ENCODE data around the gene ENTHD1. TPM values are rescaled to one million over a fixed set of nuclear protein-coding genes. Genes with fewer than 3 reads are reported as not detected.

Gene ENTHD1
- total RNA-seq, 3 donors from 2014 or later (not counting 1 experiment from before 2014, with no cell fraction given): not detected

DNA sequence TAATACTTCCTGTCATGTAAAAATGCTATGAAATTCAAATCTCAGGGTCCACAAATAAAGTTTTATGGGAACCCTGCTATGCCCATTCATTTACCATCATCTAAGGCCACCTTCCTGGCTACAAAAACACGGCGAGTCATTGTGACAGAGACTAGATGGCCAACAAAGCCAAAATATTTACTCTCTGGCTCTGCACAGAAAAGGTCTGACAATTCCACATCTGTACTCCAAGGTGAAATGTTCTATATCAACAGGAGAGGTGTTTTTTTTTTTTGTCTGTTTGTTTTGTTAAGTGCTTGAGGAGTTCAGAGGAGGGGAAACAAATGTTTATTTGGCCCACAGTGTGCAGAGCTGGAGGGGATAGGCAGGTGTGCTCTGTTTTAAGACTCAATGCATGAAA lies 48.0 kb upstream of the ENTHD1 start:
- H3K27ac Mint-ChIP-seq: peak overlapping the region in 1 of 2 donors; percentile 71
- H3K36me3 Mint-ChIP-seq: no peaks in the 10 kb centered on the region
- TF ChIP-seq, protein P1, sequence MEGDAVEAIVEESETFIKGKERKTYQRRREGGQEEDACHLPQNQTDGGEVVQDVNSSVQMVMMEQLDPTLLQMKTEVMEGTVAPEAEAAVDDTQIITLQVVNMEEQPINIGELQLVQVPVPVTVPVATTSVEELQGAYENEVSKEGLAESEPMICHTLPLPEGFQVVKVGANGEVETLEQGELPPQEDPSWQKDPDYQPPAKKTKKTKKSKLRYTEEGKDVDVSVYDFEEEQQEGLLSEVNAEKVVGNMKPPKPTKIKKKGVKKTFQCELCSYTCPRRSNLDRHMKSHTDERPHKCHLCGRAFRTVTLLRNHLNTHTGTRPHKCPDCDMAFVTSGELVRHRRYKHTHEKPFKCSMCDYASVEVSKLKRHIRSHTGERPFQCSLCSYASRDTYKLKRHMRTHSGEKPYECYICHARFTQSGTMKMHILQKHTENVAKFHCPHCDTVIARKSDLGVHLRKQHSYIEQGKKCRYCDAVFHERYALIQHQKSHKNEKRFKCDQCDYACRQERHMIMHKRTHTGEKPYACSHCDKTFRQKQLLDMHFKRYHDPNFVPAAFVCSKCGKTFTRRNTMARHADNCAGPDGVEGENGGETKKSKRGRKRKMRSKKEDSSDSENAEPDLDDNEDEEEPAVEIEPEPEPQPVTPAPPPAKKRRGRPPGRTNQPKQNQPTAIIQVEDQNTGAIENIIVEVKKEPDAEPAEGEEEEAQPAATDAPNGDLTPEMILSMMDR (IDR thresholded peaks at IDR 0.05): no peak
- Histone ChIP-seq H3K4me3 (ENCODE audit: low read length) (no peak overlapping the region), H3K36me3 (ENCODE audit: control insufficient read depth, insufficient read depth, low read length) (no peaks in the 10 kb centered on the region), H3K27me3 (ENCODE audit: control insufficient read depth, insufficient read depth, low read length) (no peaks in the 10 kb centered on the region), H3K27ac (ENCODE audit: low read length) (no peak overlapping the region), H3K4me1 (ENCODE audit: control insufficient read depth, insufficient read depth, low read length) (peaks cover 42% of the 10 kb centered on the region), H3K9me3 (ENCODE audit: control insufficient read depth, insufficient read depth, low read length) (no peaks in the 10 kb centered on the region)
- H3K9me3 Mint-ChIP-seq: no peaks in the 10 kb centered on the region
- intact Hi-C loops (cut with micrococcal nuclease): loop anchor here (5.0 kb wide), 1 partner anchor 319 kb away; no protein-coding TSS in a partner anchor
- DNase-seq (no peak), ATAC-seq (no peak)
- WGBS (ENCODE audit: insufficient coverage): 97% methylated on average over 2 of the region's 2 CpGs
- H3K27me3 Mint-ChIP-seq (ENCODE audit: low read depth in 2 of 2): no peaks in the 10 kb centered on the region
- peaks cover 74 to 75% of the 10 kb centered on the region in 2 donors for H3K4me1 Mint-ChIP-seq
- H3K4me3 Mint-ChIP-seq: no peak overlapping the region

DNA sequence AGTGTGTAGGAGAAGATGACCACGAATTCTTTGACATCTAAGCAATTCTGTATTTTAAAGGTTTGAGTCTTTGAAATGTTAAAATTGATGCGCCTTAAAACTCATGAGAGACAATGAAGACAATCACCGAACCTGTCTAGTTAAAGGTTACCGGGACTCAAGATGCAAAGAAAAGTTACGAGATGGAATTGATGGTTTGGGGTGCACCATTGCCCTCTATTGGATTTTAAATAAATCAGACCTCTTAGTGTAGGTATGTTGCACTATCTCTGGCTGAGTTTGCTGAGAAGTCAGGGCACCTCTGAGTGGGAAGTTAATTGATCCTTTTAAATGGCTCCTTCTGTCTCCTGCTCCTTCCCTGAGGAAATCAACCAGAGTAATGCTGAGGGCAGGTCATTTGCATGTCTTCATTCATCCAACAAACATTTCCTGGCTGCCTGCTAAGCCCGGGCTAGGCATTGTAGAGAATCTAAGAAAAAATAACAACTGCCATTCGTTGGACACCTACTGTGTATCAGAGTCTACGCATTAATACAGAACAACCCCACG lies 47.3 kb upstream of the ENTHD1 start:
- WGBS (ENCODE audit: insufficient coverage): 66% methylated on average over 9 of the region's 9 CpGs
- Mint-ChIP-seq H3K27ac (peak overlapping the region; percentile 71 to 78), H3K27me3 (ENCODE audit: low read depth in 2 of 2) (no peaks in the 10 kb centered on the region), H3K4me3 (no peak overlapping the region), H3K36me3 (no peaks in the 10 kb centered on the region), H3K9me3 (no peaks in the 10 kb centered on the region), H3K4me1 (peaks cover 79% of the 10 kb centered on the region in 2 donors)
- no peaks in the 10 kb centered on the region for H3K9me3 ChIP-seq (ENCODE audit: control insufficient read depth, insufficient read depth, low read length)
- DNase-seq: peak in 1 of 2 donors; percentile 85
- H3K4me3 ChIP-seq (ENCODE audit: low read length): no peak overlapping the region
- H3K36me3 ChIP-seq (ENCODE audit: control insufficient read depth, insufficient read depth, low read length): no peaks in the 10 kb centered on the region
- H3K27me3 ChIP-seq (ENCODE audit: control insufficient read depth, insufficient read depth, low read length): no peaks in the 10 kb centered on the region
- peak; percentile 52 to 73 (median 72) for ATAC-seq
- TF ChIP-seq, protein P1 (IDR thresholded peaks at IDR 0.05): peak; percentile 34
- intact Hi-C loops (cut with micrococcal nuclease): loop anchor here (5.0 kb wide), 1 partner anchor 319 kb away; no protein-coding TSS in a partner anchor
- H3K4me1 ChIP-seq (ENCODE audit: control insufficient read depth, insufficient read depth, low read length): peaks cover 48% of the 10 kb centered on the region
- no peak overlapping the region for H3K27ac ChIP-seq (ENCODE audit: low read length)

DNA sequence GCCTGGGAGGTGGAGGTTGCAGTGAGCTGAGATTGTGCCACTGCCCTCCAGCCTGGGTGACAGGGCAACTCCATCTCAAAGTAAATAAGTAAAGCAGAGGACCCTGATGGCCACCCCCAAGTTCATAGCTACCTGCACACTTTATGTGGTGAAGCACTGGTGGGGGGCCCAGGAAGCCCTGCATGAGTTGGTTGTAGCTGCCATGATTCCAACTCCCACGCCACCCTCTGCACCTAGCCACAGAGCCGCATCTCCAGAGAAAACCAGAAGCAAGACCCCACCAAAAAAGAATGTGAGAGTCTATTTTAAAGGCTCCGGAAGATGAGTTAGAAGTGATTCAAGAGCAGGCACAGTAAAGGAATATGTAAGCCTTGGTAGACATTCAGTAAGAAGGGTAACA lies 46.3 kb upstream of the ENTHD1 start:
- no peaks in the 10 kb centered on the region for H3K9me3 ChIP-seq (ENCODE audit: control insufficient read depth, insufficient read depth, low read length)
- DNase-seq: no peak
- H3K27me3 Mint-ChIP-seq (ENCODE audit: low read depth in 2 of 2): no peaks in the 10 kb centered on the region
- 83% methylated on average over 1 of the region's 3 CpGs for WGBS (ENCODE audit: insufficient coverage)
- no peak for ATAC-seq
- no peaks in the 10 kb centered on the region for H3K36me3 ChIP-seq (ENCODE audit: control insufficient read depth, insufficient read depth, low read length)
- TF ChIP-seq, protein P1 (IDR thresholded peaks at IDR 0.05): no peak
- no peak overlapping the region for H3K27ac ChIP-seq (ENCODE audit: low read length)
- H3K4me1 ChIP-seq (ENCODE audit: control insufficient read depth, insufficient read depth, low read length): peaks cover 51% of the 10 kb centered on the region
- H3K4me1 Mint-ChIP-seq: peaks cover 82% of the 10 kb centered on the region in 2 donors
- intact Hi-C loops (cut with micrococcal nuclease): loop anchor here (5.0 kb wide), 1 partner anchor 318 kb away; no protein-coding TSS in a partner anchor
- no peaks in the 10 kb centered on the region for H3K36me3 Mint-ChIP-seq
- H3K4me3 ChIP-seq (ENCODE audit: low read length): no peak overlapping the region
- H3K9me3 Mint-ChIP-seq: no peaks in the 10 kb centered on the region
- H3K4me3 Mint-ChIP-seq: no peak overlapping the region
- no peaks in the 10 kb centered on the region for H3K27me3 ChIP-seq (ENCODE audit: control insufficient read depth, insufficient read depth, low read length)
- H3K27ac Mint-ChIP-seq: peak overlapping the region; percentile 71 to 78

Data from natural killer cell (primary cell).